Epithelial cell of esophagus (primary cell): Measurements from ENCODE around the gene BCL11B.
A peak's percentile ranks its signal among the peaks of the same experiment; 100 is the strongest.

ENCODE experiments used
- DNase-seq: peaks from one replicate; pipeline ENCODE4 v3.0.0; 2010; ENCODE audit warnings: low read depth
- H3K4me3 ChIP-seq: 2 replicates; pipeline ENCODE4 v1.5.1; 2011; ENCODE audit warnings: mild to moderate bottlenecking, low read length, control low read depth
- TF ChIP-seq, protein P1 (sequence below): IDR thresholded peaks from 2 replicates; pipeline ENCODE4 v1.5.1; 2011; ENCODE audit warnings: low read depth, mild to moderate bottlenecking, low read length, control low read depth, inconsistent platforms; ENCODE audit not compliant: insufficient read depth; ENCODE audit errors: missing control alignments

BCL11B gene

DNA sequence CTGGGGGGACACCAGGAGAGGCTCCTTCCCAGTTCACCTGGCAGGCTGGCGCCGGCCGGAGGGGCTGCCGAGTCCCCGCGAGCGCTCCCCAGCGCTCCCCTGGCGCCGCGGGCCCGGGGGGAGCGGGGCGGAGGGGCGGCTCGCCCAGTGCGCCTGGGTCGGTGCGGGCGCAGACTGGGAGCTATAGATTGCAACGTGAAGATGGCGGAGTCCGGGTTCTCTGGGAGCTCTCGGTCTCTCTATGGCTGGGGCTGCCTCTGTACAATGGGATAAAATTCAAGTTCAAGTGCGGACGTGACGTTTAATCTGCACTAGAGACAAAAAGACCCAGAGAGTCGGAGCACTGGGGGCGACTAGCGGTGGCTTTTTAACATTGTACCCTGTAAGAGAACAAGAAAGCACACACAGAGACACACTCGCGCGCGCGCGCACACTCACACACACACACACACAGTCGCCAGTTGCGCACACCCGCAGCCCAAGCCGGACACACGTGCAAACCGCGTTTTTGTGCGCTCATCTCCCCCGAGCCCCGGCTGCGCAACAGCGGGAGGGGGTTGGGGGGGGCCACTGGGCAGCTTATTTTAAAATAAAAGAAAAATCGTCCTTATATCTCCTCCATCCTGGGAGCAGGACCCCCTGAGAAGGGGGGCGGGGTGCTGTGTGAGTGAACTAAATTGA lies at the start of gene BCL11B:
Gene BCL11B (minus strand): TSS at position 247 of the 681 bp plus-strand sequence. CDS start 979 bp downstream, outside the sequence.
- peak within 1 kb of the TSS; percentile 71 for H3K4me3 ChIP-seq
- TF ChIP-seq, protein P1, sequence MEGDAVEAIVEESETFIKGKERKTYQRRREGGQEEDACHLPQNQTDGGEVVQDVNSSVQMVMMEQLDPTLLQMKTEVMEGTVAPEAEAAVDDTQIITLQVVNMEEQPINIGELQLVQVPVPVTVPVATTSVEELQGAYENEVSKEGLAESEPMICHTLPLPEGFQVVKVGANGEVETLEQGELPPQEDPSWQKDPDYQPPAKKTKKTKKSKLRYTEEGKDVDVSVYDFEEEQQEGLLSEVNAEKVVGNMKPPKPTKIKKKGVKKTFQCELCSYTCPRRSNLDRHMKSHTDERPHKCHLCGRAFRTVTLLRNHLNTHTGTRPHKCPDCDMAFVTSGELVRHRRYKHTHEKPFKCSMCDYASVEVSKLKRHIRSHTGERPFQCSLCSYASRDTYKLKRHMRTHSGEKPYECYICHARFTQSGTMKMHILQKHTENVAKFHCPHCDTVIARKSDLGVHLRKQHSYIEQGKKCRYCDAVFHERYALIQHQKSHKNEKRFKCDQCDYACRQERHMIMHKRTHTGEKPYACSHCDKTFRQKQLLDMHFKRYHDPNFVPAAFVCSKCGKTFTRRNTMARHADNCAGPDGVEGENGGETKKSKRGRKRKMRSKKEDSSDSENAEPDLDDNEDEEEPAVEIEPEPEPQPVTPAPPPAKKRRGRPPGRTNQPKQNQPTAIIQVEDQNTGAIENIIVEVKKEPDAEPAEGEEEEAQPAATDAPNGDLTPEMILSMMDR: peak; percentile 54
- peak; percentile 91 for DNase-seq

DNA sequence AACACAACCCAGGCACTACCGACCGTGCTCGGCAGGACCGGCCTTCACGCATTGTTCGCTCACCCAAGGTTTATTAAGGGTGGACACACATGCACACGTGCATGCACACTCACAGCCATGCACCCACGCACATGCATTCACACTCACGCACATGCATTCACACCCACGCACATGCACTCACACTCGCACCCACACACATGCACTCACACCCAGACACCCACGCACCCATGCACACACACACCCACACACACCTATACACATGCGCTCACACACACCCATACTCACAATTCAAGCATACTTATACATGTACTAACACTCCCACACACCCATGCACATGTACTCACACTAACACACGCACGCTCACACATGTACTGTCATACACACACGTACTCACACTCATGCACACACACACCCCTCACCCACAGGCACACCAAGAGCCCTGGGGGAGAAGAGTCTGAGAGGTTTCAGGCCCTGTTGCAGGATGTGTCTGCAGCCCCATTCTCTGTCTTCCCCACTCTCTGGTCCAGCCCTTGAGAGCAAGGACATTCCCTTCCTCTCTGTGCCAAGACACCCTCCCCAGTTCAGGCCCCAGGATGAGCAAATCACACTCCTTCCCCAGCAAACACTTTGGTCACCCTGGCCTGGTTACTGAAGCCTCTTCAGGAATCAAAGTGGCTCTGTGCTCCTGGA lies 49.4 kb upstream of the BCL11B start:
- TF ChIP-seq, protein P1: no peak
- no peak overlapping the region for H3K4me3 ChIP-seq
- no peak for DNase-seq

DNA sequence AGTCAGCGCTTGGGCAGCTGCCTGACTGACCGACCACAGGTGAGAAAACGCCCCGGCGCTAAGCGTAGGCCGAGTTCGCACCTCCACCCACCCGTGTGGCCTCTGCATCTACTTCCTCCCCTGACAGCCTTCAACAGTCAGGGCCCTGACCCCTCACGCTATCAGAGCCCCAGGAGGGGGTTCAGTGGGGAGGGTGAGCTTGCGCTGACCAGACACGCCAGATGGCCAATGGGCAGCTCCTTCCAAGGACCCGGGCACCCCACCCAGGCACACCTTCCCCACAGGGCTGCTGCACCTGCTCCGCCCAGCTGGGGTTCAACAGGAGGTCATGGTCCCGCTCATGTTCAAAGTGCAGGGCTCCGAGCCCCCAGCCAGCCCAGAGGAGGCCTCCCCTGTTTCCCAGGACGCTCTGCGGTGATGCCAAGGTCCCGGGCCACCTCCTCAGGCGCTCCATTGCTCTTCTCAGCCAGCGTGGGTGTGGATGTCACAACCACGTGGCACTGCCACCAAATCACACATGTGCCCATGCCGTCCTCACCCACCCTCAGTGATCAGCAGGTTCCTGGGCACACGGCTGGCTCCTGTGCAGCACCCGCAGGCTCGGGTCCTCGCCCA lies 48.7 kb upstream of the BCL11B start:
- H3K4me3 ChIP-seq: no peak overlapping the region
- TF ChIP-seq, protein P1: no peak
- no peak for DNase-seq

DNA sequence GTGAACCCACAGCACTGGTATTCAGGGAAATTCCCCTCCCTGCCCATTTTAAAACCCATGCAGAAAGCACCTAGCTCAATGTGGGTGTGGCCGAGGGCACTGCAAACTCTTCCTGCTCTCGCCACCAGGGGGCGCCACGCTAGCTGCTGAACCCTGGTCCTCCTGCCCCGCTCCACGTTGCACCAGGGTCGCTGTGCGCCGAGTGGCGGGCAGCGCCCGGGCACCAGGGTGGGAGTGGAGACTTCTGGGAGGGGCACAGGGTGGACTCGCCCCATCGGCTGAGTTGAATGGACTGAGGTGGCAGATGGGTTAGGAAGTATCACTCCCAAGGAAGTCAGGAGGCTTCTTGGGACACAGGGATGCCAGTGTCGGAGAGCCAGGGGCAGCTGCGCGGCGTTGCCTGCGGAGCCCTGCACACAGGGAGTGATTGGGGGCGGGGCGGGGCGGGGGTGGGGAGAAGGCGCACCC lies 48.1 kb upstream of the BCL11B start:
- DNase-seq: peak; percentile 60
- no peak overlapping the region for H3K4me3 ChIP-seq
- TF ChIP-seq, protein P1: peak; percentile 88

DNA sequence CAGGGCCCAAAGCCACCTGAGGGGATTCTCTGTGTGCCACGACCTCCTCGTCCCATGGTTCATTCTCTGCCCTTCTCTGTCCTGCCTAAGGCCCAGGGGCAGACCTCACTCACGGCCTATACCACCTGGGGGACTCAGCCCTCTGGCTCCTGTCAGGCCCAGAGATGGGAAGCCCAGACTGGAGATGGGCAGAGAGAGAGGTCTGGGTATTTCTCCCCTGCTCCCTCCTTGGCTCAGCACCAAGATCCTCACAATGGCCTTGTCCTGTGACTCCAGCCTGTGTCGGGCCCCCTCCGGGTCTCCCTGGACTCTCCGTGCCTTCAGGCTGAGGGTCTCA lies 46.9 kb upstream of the BCL11B start:
- no peak overlapping the region for H3K4me3 ChIP-seq
- no peak for DNase-seq
- TF ChIP-seq, protein P1: no peak

DNA sequence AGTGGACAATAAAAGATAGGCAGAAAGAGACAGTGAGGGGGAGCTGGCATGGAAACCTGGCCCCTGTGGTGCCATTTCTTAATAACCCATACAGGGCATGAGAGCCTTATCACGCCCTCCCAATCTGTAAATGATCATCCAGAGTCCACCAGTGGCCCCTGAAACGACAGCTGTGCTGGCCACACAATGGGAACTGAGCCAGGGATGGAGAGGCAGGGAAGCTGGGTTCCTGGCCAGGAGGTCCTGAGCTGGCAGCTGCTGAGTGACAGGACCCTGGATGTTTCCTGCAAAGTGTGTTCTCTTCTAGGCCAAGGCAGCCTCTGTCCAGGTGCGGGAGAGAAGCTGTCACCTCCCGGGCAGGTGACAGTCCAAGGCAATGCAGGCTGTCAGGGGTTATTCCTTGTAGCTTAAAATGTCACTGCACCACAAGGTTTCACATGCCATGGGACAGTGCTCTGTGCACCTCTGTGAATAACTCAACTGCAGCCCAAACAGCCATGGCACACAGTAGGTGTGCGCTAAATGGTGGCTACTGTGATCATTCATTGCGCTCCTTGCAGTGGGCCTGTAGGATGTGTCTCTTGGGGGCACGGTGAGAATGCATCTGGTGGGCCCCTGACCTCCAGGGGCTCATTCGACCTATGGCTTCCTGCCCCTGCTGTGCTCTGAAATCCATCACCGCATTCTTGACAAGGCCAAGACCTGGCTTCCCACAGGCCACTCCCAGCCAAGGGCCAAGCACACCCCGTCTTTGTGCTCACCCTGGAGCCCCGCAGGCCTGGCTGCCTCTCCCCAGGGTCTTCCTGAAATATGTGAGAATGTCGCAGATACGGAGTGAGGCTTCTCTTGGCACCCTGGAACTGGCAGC lies 46.3 kb upstream of the BCL11B start:
- no peak overlapping the region for H3K4me3 ChIP-seq
- TF ChIP-seq, protein P1: no peak
- no peak for DNase-seq
